Ureter (tissue), 1 donor: ENCODE results near the gene HOXD12. TPM values are rescaled to one million over a fixed set of nuclear protein-coding genes. Genes with fewer than 3 reads are reported as not detected.

Experiments used
- DNase-seq: peaks from one replicate; pipeline ENCODE4 v3.0.0-alpha.2; 2020; ENCODE audit warnings: low spot score
- total RNA-seq: library from RNA; stranded (reverse); gene quantifications from one replicate; pipeline ENCODE4 v1.2.4, GENCODE V29; 2023
- donor health status: DM: yes; HTN: yes; CAD: no.

HOXD12 gene
- total RNA-seq, 1 donor from 2014 or later: not detected

DNA sequence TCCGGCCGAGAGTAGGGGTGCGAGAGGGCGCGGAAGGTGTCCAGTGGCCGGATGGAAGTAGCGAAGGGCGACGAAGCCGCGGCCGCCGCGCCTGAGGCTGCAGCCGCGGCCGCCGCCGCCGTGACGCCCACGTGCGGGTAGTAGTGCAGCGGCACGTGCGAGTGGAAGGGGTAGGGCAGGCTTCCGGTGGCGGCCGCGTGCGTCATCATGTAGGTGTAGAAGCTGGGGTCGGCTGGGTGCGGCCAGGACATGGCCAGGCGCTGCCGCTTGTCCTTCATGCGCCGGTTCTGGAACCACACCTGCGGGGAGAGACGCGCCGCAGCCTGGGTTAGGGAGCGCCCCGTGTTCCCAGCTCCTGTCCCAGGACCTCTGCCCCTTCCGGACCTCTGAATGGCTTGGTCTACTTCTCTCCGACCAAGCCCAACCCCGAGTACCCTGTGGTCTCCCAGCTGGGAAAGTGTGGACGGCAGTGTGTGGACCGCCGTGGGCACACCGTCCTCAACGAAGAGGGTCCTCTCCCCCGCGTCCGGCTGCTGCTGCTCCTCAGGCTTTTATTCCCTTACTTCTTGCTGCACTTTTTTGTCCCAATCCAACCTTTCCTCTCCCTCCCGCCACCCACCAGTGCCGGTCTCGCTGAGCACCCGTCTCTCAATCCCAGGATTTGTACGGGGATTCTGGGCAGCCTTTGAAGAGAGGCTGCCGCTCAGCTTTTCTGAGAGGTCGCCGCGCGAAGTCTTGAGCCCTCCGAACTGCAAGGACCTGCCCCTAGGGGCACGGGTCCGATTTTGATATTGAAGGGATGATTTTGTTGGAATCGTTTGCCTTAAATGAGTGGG is 18.8 kb upstream of the HOXD12 start:
- no peak for DNase-seq

DNA sequence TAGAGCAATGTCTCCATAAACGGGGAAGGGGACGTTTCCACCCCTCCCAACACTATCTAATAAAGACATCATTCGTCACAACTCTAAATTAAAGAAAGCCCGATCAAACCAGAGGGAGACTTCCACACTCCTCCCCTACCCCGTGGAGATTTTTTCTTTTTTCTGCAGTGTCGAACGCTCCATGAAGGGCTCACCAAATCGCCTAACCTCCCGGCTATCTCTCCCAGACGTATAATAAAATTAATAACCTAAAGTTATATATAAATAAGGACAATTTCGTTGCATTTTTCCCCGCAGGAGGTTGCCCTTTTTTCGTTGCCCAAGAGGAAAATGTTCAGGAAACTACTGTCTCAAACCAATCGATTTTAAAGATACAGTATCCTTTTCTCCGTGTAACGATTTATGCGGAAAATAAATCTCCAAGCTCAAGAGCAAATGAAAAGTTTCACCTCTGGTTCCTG is 18.2 kb upstream of the HOXD12 start:
- DNase-seq: no peak

DNA sequence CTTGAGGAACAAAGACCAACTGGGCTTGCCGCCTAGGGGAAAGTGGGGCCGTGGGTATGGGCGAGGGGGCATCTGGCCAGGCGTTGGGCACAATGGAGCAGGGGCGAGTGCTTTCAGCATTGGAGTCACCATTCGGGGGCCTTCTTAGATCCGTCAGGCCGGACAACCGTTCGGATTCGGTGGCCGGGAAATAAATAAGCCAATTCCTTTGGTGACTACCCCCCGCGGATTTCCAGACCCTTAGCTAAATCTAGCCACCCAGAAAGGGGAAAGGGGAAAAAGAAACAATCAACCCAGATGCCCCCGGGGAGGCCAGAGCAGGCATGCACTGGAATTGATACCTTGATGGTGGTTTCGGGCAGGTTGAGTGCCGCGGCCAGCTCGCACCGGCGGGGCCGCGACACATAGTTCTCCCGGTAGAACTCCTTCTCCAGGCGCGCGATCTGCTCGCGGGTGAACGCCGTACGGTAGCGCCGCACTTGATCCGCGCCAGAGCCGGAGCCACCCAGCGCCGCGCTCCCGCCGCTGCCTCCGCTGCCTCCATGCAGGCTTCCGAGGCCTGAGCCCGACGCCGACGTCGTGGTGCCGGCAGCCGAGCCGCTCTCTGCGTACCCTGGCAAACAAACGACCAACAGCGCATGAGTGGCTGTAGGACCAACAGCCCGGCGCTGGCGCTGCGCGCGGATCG is 17.6 kb upstream of the HOXD12 start:
- DNase-seq: no peak

DNA sequence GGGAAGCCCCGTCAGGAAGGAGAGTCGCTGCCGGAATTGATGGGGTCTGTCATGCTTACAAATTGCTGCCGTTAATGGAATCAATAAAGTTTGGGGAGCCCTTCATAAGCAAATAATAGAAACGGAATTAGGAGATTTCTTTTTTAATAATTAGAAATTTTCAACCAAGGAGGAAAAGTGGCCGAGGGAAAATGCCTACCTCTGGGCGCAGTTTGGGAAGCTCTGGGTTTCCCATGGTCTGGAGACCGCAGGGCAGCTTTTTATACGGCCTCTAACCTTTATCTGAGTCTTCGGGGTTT is 17.1 kb upstream of the HOXD12 start:
- no peak for DNase-seq

DNA sequence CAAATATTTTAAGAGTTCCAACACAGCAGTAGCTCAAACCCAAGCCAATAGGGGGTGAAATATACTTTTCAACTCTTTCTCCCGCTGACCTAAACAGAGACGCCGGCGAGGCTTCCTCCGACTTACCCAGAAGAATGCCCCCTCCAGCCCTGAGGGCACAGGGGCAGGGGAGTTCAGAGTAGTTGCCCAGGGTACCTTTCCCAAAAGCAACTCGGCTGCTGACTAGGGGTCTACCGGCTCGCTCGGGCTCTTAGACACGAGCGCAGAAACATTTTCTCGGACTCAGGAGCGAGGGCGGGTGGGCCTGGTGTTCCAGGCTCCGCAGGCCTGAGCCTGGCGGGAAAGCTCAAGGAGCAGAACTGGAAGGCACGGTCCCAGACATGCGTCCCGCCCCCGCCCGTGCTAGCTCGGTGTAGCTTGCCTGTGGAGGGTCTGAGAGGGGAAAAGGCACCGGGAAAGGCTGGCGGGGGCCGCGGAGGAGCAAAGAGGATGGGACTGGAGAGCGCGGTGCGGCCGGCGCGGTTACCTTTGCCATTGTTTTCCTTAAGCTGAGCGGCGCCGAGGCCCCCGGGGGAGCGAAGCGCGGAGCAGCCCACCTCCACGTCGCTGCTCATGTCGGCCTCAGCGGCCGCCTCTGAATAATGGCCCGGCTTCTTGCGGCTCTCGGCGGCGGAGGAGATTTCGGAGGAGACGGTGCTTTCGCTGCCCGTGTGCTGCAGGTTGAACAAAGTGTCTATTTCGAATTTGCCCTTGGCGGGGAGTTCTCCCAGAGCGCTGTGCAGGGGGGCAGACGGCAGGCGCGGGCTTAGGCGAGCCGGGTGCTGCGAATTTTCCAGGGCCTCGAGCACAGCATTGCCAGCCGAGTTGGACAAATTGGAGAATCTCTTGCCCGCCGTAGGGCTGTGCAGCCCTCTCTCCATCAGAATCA is 16.5 kb upstream of the HOXD12 start:
- DNase-seq: no peak

DNA sequence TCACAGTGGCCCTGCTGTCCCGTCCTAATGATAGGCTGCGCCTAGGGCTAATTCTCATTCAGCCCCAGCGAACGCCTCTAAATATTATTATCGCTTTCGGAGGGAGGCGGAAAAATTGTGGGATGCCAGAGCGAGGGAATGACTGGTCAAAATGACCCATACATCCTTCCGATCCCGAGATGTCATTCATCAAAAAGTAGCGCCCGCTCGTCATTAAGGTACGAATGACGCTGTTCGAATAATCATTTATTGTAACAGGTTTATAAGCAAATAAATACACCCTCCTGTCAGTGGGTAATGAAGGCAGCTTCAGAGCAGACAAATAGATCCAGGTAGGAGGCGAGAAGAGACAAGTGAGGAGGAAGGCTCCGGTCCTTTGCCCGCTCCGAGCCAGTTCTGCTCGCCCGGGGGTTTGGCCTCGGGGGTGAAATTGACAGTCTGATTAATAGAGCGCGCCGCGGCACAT is 15.8 kb upstream of the HOXD12 start, which contains the start of gene EVX2:
EVX2 (minus strand) TSS at position 167 of the 466 bp plus-strand sequence. CDS start 186 bp downstream, outside the sequence.
- DNase-seq: no peak

DNA sequence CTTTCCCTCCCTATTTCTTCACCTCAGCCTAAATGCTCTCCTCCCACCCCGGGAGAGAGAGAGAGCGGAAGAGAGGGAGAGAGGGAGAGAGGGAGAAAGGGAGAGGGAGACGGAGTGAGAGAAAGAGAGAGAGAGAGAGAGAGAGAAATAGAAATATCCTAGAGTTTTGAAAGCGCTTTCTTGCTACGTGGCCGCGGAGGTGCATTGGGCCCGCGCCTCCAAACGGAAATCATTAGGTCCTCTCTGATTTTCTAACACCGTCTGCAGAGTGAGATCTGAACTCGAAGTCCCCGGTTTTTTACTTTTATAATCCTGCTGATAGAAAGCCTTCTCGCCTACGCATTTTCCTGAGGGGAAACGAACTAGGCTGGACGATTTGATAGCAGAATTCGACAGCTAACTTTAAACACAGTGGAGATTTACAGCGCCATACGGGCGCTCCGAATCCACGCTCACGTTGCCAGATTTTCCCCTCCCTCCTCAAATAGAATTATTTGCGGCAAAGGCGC is 14.9 kb upstream of the HOXD12 start:
- no peak for DNase-seq

DNA sequence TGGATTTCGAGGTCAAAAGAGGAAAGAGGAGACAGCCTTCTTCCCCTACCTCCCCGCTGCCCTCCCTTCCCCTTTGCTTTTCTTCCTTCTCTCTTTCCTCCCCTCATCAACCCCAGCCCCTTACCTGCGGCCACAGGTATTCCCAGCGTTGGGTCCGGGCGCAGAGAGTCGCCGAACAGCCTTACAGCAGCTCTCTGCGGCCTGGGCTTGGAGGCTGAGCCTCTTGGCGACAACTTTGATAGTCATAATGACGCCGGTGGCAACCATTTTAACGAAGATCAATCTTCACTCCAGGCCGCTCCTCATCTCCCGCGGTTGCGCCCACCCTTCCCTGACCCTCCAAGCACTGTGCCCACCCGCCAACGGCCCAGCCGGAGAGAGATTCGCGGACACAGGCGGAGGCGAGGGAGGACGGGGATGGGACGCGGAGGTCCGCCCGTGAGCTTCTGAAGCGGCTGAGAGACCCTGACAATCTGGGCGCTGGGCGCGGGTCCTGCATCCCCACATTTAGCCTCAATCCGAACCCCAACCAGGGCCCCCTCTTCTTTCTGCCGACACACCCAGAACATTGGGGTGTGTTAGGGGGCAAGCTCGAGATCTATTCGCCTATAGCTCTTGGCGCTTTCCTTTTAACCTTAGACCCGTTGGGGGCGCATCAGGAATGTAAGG is 14.3 kb upstream of the HOXD12 start:
- DNase-seq: no peak

DNA sequence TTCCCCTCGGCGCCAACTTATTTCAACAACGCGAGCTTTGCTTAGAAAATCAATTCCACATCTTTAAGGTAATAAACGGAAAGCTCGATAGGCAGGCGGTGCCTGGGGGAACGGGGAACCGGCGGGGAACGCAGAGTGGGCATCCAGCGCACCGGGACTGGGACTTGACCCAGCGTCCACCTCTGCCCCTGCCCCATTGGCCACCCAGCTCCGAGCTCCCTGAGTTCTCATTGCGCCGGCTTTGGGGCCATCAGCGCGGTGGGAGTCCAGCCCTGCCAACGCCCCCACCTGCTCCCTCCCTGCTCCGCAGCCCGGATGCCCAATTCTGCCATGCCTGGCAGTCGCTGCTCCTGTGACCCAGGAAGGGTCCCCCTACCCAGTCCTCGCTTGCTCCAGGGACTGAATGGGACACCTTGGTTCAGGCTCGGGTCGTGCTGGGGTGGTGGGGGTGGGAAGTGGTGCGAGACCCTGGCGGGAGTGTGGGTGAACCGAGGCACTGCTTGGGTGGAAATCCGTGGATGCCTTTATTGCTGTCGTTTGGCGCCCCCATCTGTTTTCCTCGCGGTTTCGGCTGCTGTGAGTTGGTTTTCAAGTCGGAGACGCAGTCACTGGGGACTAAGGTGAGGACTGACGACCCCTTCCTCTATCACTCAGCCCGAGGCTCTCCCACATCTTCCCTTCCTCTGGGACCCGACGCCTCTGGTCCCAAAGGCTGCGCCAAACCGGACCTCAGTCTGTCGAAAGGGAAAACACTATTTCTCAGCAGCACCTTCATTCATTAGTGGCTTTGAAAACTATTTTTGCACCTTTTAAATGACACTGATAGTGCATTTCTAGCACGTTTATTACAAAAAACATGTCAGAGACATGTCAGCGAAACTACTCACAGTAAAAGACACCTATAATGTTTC is 13.5 kb upstream of the HOXD12 start:
- DNase-seq: no peak

DNA sequence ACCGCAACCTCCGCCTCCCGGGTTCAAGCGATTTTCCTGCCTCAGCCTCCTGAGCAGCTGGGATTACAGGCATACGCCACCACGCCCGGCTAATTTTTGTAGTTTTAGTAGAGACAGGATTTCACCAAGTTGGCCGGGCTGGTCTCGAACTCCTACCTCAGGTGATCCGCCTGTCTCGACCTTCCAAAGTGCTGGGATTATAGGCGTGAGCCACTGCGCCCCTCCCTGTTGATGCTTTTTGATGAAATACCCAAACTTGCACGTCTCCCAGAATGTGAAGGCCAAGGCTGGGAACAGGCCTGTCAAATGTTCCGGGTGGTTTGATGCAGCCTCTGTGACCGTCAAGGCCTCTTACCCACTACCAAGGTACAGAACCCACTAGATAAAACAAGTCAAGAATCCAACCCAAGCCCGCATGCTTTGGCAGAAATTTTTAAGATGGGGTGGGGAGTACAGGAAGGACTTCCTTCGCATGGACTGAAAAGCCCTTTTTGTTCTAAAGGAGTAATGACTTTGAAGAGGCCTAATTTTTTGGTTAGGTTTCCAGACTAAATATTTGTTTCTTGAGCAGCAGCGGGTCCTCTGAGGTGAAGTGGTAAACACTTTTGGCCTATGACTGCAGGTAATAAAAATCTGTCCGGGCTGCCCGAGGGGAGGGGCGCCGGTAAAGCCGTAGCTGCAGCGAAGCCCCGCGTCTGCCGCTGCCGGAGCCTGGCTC is 12.1 kb upstream of the HOXD12 start:
- DNase-seq: no peak

DNA sequence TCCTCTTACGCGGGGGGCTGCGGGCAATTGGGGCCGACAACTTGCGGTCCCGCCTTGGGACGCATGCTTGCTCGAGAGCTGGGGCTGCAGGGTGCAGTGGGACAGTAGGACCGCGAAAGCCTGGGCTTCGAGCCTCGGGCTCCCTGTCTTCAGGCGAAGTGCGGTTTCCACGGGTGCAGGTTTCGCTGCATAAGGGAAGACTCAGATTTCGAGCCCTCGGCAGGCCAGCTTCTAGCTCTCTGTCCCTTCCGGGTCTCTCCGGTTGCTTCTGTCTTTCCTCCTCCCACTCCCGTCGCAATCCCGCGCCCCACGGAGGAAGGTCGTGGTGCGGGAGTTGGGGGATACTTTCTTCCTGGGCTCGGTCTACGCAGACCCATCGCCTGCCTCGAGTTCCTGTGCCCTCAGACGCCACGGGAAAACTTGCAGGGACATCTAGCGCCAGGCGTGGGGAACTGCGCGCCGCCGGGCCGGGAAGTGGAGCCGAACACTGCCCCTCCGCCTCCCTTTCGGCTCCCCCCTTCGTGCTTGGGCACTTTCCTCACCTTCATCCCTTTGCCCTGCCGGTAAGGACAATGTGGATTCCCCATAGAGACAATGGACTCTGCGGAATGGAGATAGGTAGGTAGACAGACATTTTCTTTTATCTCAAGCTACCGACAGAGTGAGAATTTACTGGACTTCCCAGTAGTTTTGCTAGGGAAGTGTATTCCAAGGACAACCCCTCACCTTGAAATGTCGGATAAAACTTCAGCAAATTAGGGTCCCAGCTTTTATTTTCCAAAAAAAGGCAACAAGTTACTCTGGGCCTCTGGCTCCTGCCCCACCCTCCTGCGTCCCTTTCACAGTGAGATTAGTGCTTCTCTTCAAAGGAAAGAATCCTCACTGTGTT is 11.3 kb upstream of the HOXD12 start:
- DNase-seq: no peak

DNA sequence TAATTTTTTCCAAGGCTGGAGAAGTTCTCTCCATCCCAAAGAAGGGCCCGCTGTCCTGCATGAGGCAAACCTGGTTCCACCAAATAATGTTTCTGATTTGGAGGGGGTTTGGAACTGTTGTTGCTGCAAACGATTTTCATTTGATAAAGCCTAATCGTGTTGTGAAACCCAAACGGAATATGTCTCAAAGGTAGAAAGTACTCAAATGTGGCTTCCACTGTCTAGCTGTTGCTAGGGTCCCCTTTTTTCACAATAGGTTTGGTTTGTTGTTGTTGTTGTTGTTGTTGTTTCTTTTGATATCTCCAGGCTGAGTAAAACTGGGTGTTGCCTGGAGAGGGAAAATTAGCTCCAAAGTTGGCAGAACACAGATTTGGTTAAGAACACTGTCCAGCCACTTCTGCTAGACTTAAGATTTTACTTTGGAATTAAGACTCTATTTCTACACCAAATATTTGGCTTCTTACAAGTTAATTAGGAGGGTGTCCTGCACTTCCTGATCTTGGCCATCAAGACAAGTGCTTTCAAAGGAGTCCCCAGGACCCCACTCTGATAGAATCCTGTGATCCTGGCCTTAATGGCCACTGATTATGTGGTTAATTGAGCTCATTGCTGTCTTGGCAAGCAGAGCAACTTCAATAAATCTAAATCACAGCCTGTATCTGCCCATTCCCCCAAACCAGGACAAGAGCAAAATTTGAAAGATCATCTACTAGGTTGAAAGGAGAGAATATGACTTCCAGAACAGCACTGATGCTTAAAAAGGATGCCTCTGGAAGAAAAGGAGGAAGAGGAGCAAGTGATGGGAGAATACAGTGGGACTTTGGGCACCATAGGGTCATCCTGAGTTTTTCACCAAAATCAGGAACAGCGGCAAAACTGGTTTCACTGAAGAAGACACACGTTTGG is 10.4 kb upstream of the HOXD12 start:
- DNase-seq: no peak

DNA sequence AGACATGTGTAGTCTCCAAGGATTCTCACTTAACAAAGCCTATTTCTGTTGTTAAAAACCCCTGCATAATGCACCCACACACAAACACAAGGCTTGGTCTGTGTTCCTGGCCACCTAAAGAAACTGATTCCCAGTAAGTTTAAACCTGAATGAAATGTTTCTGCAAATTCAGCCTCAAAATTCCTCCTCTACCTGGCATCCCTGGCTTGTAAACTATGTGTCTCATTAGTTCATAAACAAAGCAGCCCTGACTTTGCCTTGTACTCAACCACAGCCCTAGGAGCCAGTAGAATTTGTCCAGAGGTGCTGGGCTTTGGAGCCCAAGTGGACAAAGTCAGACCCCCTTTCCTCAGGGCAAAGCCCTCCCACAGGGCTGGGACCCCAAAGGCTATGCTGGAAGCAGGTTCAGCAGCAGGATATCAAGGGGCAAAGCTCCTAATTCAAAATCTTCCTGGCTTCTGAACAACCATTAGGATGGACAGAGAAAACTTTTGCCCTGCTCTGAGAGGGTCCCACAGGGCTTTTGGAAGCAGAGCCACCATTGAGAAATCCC is 9.7 kb upstream of the HOXD12 start:
- DNase-seq: no peak

DNA sequence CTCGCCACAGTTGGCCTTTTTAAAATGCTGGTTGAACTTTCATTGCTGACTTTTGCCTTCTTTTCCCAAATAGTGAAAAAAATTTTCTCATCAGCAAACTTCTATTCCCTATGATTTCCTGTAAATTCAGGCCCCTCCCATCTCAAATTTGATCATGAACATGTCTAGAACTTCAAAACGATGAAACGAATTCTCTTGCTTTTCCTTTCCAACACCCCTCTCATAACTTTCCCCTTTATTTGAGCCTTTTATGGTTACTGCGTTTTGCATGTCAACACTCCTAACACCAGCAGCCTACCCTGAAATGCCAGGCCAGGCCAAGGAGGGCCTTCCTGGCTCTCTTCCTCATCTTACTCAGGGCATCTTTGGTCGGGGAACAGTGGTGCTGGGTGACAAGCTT is 8.7 kb upstream of the HOXD12 start:
- DNase-seq: no peak

DNA sequence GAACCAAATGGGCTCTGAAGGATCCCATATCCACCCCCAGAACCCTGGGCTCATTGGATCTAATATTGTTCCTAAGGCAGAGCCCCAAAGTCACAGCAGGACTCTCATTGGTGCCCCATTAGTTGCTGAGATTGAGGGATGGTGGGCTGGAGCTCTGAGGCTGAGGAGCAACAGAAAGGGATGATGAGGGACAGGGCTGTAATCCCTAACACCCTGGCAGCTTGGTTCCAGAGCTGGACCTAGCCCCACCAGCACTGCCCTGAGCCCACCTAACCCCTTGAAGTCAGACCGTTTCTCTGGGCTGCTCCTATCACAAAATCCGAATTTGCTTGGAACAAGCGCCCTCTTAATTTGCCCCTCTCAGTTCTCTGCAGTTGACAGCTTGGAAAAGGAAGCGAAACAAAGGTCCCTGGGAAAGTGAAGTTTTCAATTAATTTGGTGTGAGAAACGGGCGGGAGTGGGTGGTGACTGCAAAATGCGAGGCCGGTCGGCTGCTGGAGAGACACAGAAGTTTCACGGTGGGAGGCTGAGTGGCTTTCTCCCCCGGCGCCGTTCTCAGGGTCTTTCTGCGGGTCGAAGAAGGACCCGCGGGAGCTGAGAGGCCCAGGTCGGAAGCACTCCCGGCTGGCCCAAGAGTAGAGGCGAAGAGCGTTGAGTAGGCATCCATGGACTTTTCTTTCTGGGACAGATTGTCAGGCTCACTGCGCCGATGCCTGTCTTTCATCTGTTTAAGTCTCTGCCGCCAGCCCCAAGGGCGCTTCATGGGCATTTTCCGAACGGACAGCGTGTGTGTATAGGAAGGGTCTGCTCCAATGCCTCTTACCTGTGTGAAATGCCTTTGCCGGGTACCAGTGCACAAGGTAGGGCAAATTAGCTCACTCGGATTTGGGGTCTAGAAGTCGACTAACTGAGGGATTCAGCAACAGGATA is 8.0 kb upstream of the HOXD12 start:
- no peak for DNase-seq
